AML-193 (cell line): ENCODE measurements around the gene PDK3.

Experiments used
- DNase-seq, 2 experiments: peaks; one replicate each; lab custom pipeline; 2025; lab: John Stamatoyannopoulos, UW

PDK3 gene

GRCh38 chrX:24553011-24553410, 87.9 kb downstream of the PDK3 start:
- DNase-seq = no peak

DNA sequence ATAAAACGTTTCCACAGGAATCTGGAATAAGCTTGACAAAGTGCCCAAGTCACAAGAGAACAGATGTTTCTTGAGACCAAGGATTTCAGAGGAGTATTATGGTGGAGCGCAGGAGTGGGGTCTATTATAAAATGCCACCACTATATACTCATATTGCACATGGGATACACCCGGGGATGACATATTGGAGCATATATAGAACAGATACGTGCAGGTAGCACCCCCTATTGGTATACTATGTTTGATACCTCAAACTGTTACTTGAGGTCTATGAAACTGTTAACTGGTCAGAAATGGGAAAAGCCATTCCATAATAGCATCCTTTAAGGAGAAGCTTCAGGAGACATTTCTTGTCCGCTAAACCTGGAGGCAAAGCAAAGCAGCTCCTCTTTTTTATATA, 96.0 kb downstream of the PDK3 start:
- DNase-seq = peak; percentile 13 to 39

DNA sequence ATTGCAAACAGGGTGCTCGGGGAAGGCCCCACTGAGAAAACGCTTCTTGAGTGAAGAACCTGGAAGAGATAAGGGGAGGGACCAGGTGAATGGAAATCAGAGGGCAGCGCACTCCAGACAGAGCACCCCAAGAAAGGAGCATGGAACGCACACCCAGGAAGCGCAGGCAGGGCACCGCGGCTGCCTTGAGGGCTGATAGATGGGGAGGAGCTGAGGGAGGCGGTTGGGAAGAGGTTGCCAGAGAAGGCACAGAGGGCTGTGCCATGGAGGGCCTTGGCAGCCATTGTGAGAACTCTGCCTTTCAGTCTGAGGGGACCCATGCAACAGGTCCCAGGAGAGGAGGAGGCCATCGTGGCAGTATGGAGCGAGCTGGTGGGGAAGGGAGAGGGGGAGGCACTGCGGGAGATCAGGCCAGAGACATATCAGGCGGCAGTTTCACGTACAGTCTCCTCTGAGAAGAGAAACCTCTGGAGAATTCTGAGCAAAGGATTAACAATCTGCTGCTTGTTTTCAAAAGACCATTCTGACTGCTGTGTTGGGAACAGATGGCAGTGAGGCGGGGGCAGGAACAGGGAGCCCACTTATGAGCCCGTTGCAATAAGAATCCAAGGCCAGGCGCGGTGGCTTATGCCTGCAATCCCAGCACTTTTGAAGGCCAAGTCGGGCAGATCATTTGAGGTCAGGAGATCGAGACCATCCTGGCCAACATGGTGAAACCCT, 98.4 kb downstream of the PDK3 start:
- DNase-seq = no peak

GRCh38 chrX:24566240-24566639, 101.2 kb downstream of the PDK3 start:
- no peak for DNase-seq

DNA sequence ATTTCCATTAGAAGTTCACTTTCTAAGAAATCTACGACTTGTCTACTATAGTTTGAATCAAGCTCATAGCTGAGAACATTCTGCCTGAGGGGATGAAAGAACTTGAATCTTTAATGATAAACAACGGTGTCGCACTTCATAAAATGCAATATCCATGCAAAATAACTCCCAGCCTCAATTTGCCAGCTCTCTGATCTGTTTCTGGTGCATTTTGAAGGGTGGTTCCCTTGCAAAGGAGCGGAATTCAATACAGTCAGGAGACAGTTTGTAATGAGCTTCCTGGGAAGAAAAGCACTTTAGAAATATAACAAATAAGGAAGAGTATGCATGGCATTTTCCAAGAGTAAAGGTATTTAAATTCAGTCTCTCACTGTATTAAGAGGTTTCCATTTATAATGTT, 102.1 kb downstream of the PDK3 start:
- no peak for DNase-seq

DNA sequence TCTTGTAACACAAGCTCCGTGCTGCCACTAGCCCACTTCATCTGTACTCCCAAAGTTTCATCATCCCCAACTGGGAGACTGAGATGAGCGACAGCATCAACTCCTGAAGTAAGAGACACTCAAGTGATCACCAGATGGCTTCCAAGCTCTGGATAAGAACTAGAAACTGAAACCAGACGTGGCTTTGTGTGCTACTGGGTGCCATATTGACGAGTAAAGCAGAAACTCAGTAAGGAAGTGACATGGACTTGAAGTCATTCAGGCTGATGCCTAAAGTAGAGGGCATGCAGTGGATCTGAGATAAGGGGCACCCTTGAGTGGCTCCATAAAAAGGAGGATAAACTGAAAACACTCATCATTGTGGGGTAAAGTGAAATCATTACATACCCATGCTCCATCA, 109.7 kb downstream of the PDK3 start:
- no peak for DNase-seq

DNA sequence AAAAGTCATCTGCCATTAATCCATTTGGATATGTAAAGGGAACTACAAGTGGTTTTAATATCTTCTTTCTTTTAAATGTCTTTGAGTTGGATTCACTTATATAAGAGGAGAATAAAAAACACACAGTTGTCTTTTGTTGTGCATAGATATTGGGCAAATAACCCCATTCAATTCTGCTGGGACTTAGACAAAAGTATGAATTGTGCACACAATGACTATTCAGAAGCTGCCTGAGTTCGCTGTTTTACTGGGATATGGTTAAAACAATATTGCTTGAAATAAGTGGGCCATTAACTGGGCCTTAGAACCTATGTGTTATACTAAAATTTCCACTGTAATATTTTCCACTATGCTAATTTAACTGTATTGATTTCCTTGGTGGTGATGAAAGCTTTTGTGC, 110.4 kb downstream of the PDK3 start:
- DNase-seq = no peak

- DNase-seq = no peak
These were observed 112.0 kb downstream of the PDK3 start for GRCh38 chrX:24577091-24577490.
